ENCODE results near the gene SGO2. TPM values are rescaled to one million over a fixed set of nuclear protein-coding genes. Genes with fewer than 3 reads are reported as not detected.

Gene SGO2
- total and polyA plus RNA-seq, 8 donors: 0.58 to 6.7 (median 1.2) TPM

DNA sequence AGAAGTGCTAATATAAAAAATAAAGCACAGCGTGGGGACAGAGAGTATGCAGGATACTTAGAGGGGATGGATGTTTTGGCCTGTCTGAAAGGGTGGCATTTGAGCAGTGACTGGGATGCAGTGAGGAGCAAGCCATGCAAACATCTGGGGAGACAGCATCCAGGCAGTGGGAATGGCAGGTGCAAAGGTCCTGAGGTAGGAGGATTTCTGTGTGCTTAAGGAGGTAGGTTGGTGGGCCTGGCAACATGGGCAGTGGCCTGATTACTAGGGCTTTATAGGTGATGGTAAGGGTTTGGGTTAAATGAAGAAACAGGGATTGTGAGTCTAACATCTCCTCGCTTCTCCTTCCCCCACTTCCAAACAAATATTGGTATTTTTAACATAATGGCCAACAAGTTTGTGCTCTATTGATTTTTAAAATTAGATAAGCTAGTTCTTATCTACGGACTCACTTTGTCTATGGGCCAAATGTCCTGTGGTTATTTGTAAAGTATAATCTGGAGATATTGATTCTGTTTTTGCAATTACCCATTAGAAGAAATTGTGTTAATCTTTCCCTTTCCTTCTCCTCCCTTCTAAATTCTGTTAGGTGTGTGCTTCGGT is 62.2 kb downstream of the SGO2 start:
- intact Hi-C loops (cut with DNase I; ENCODE audit: low total_unique reads): loop anchor here (10.0 kb wide), 1 partner anchor 117 kb away; no protein-coding TSS in a partner anchor

DNA sequence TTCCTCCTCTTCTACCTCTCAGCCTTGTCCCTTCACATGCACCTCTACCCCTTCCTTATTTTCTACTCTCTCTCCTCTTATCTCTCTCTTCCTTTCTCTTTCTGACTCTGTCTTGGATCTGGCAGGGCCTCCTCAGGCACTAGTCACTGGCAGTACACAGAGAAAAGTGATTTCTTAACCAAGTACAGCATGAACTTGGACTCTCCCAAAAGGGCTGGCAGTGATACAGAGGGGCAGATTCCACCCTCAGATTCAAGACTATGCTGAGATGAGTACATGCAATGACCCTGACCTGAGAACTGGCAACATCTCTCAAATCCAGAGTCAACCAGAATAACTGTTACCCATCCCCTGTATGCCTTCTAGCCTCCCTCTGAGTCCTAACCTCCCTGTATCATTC is 64.1 kb downstream of the SGO2 start:
- TF ChIP-seq, protein P1, sequence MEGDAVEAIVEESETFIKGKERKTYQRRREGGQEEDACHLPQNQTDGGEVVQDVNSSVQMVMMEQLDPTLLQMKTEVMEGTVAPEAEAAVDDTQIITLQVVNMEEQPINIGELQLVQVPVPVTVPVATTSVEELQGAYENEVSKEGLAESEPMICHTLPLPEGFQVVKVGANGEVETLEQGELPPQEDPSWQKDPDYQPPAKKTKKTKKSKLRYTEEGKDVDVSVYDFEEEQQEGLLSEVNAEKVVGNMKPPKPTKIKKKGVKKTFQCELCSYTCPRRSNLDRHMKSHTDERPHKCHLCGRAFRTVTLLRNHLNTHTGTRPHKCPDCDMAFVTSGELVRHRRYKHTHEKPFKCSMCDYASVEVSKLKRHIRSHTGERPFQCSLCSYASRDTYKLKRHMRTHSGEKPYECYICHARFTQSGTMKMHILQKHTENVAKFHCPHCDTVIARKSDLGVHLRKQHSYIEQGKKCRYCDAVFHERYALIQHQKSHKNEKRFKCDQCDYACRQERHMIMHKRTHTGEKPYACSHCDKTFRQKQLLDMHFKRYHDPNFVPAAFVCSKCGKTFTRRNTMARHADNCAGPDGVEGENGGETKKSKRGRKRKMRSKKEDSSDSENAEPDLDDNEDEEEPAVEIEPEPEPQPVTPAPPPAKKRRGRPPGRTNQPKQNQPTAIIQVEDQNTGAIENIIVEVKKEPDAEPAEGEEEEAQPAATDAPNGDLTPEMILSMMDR (IDR thresholded peaks at IDR 0.05): no peak
- no peak for TF ChIP-seq POLR2A (IDR thresholded peaks at IDR 0.05)
- TF ChIP-seq POLR2AphosphoS5 (IDR thresholded peaks at IDR 0.05): no peak
- TF ChIP-seq EP300 (IDR thresholded peaks at IDR 0.05): no peak
- H3K27ac ChIP-seq: peak overlapping the region in 1 of 5 donors; percentile 40
- H3K36me3 ChIP-seq: peaks cover 0 to 5% (median under 1%) of the 10 kb centered on the region in 4 donors
- H3K4me3 ChIP-seq: no peak overlapping the region
- DNase-seq: no peak
- H3K27me3 ChIP-seq: peaks cover 0 to 51% (median 7%) of the 10 kb centered on the region in 3 donors
- intact Hi-C loops (cut with DNase I; ENCODE audit: low total_unique reads): no loop called here
- H3K4me1 ChIP-seq: peaks cover 12 to 41% (median 32%) of the 10 kb centered on the region in 4 donors
- H3K9me3 ChIP-seq: no peaks in the 10 kb centered on the region

More for the DNA sequence above, 62.2 kb downstream of the SGO2 start:
- no peak overlapping the region for H3K27ac ChIP-seq
- 50 to 71% (median 57%) methylated on average over 4 of the region's 4 CpGs for WGBS, 5 donors
- H3K36me3 ChIP-seq: no peaks in the 10 kb centered on the region
- peak overlapping the region in 2 of 4 donors; percentile 0 to 59 for H3K4me3 ChIP-seq
- peaks cover 0 to 51% (median 7%) of the 10 kb centered on the region in 3 donors for H3K27me3 ChIP-seq
- peaks cover 12 to 34% (median 28%) of the 10 kb centered on the region in 4 donors for H3K4me1 ChIP-seq
- no peak for DNase-seq
- TF ChIP-seq, protein P1 (IDR thresholded peaks at IDR 0.05): no peak
- TF ChIP-seq POLR2A (IDR thresholded peaks at IDR 0.05) (no peak), POLR2AphosphoS5 (IDR thresholded peaks at IDR 0.05) (no peak), EP300 (IDR thresholded peaks at IDR 0.05) (no peak)
- H3K9me3 ChIP-seq: no peaks in the 10 kb centered on the region

DNA sequence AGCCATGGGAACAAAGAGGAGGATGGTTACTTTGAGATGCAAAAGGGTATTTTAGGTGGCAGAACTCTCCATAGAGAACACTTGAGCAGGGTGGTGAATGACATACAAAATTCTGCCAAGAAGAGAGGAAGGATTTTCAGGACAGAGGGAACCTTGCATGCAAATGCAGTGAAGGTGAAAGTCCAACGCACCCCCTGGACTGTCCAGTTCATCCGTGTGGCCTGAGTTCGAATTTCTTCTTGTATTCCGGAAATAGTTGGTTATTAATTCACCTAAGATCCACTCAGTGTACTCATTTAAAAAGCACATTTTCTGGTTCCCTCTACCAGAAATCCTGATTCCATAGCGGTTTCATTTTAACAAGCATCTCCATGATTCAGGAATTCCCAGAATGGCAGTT is 65.3 kb downstream of the SGO2 start:
- Histone ChIP-seq H3K9me3 (peaks cover 0 to 6% (median 0%) of the 10 kb centered on the region in 4 donors), H3K36me3 (peaks cover 0 to 15% (median 6%) of the 10 kb centered on the region in 4 donors), H3K4me3 (no peak overlapping the region), H3K27ac (no peak overlapping the region), H3K4me1 (peaks cover under 1 to 29% (median 20%) of the 10 kb centered on the region in 4 donors), H3K27me3 (peaks cover 0 to 38% (median 0%) of the 10 kb centered on the region in 3 donors)
- intact Hi-C loops (cut with DNase I; ENCODE audit: low total_unique reads): no loop called here
- TF ChIP-seq, protein P1 (IDR thresholded peaks at IDR 0.05): no peak
- TF ChIP-seq POLR2A (IDR thresholded peaks at IDR 0.05): no peak
- no peak for TF ChIP-seq POLR2AphosphoS5 (IDR thresholded peaks at IDR 0.05)
- TF ChIP-seq EP300 (IDR thresholded peaks at IDR 0.05): no peak
- no peak for DNase-seq
- WGBS, 5 donors: 77 to 88% (median 85%) methylated on average over 5 of the region's 5 CpGs

DNA sequence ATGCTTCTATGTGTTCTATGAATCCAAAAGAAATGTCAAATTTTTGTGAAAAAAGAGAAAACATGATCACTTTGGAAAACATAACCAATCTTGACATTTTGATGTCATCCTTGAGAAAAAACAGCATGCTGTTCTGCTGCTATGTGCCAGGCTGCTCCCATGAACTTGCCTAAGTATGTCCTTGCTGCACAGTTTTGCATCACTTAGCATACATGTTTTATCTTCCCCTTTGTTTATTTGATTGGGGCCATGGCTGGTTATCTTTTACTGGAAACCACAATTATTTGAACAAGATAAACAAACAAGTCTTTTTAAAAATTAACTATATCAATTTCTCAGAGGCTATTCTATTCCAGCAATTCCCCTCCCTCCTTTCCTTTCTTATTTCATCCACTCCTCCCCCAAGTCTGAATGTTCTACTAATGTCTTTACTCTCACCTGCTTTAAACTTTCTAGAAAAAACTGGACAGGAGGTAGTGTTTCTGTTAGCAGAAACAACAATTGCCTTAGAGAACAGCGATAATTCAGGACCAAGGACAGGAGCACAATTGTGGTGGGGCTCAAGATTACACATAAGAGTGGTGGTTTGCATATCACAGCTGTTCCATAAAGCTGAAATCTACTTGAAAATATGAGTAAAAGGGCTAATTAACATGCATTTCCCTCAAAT is 66.5 kb downstream of the SGO2 start:
- peak in 1 of 2 donors; percentile 77 for DNase-seq

More for the DNA sequence above, 66.5 kb downstream of the SGO2 start:
- H3K27ac ChIP-seq: no peak overlapping the region
- intact Hi-C loops (cut with DNase I; ENCODE audit: low total_unique reads): no loop called here
- peaks cover 0 to 29% (median 20%) of the 10 kb centered on the region in 4 donors for H3K4me1 ChIP-seq
- TF ChIP-seq EP300 (IDR thresholded peaks at IDR 0.05): no peak
- TF ChIP-seq POLR2AphosphoS5 (IDR thresholded peaks at IDR 0.05): peak in 2 of 3 donors; percentile 47 to 52
- peaks cover 0 to 32% (median 0%) of the 10 kb centered on the region in 3 donors for H3K27me3 ChIP-seq
- WGBS, 5 donors: 23 to 57% (median 37%) methylated on average over 1 of the region's 1 CpG
- H3K4me3 ChIP-seq: no peak overlapping the region
- H3K9me3 ChIP-seq: peaks cover 0 to 6% (median 0%) of the 10 kb centered on the region in 4 donors
- peaks cover 0 to 24% (median 10%) of the 10 kb centered on the region in 4 donors for H3K36me3 ChIP-seq
